Thyroid gland (tissue), 4 donors: ENCODE results near the gene PLBD2.

Experiments
- CTCF ChIP-seq, 6 experiments: fragments of 200-600 bp in 3 of 6; fragments of 450-650 bp in 3 of 6; sonication (generic) in 3 of 6; IDR thresholded peaks; one replicate each; pipeline ENCODE4 v1.5.1; 2016 to 2019; ENCODE audit warnings: antibody characterized with exemption in 6 of 6, mild to moderate bottlenecking in 2 of 6, inconsistent platforms in 1 of 6, moderate library complexity in 1 of 6
- POLR2A ChIP-seq, 2 donors: fragments of 450-650 bp; IDR thresholded peaks; one replicate each; pipeline ENCODE4 v1.6.1; 2017; ENCODE audit warnings: antibody characterized with exemption in 2 of 2, mild to moderate bottlenecking in 2 of 2, moderate library complexity in 1 of 2

GRCh38 chr12:113405694-113406093 lies 47.3 kb downstream of the PLBD2 start:
- TF ChIP-seq CTCF (IDR thresholded peaks at IDR 0.05) (no peak), POLR2A (IDR thresholded peaks at IDR 0.05) (no peak)
